Measurements from ENCODE around the gene TCEAL8. TPM values are rescaled to one million over a fixed set of nuclear protein-coding genes. Genes with fewer than 3 reads are reported as not detected.

Gene TCEAL8
- total RNA-seq (2014; rRNA removed; shearing (Covaris generic)) (26.8 and 33.9 TPM in 2 replicates), total RNA-seq (2022) (31.2 and 32.6 TPM in 2 replicates), Bru-seq, nascent RNA (percentile 74 among the genes with signal in this experiment), BruChase-seq, experiment 1, labeled RNA remaining after a 6-hour chase (percentile 88 among the genes with signal in this experiment), BruChase-seq, experiment 2, labeled RNA remaining after a 2-hour chase (percentile 94 among the genes with signal in this experiment)
- long read RNA-seq, transcript TCEAL8-201 (2 exons, 1,131 nt) = minor isoform, 12 of 83 reads
- long read RNA-seq, transcript TCEAL8-202 (3 exons, 1,222 nt) = major isoform, 59 of 83 reads
- long read RNA-seq, partial matches to known transcripts = 1 of 83 reads
- long read RNA-seq, other reads (novel, unspliced or antisense) = 11 of 83 reads

- peak; percentile 70 for DNase-seq (ENCODE audit: low spot score)
- POLR2A ChIA-PET = interaction anchor here (1.0 kb wide), 1 partner anchor 431 kb away, joined by 3 read pairs; no protein-coding TSS in a partner anchor
- CTCF ChIA-PET (ENCODE audit: unreplicated experiment) = interaction anchor here (0.5 to 0.9 kb wide), 2 partner anchors 44 to 82 kb away, joined by 3 to 4 read pairs; no protein-coding TSS in a partner anchor
- Histone ChIP-seq H3K79me2 (ENCODE audit: insufficient read depth, low read depth, low read length) (peaks cover 14% of the 10 kb centered on the region; the same call in 1 of the 2 replicates), H3K4me1 (ENCODE audit: insufficient read depth, low read length, poor library complexity, severe bottlenecking) (peaks cover 14% of the 10 kb centered on the region), H2AFZ (ENCODE audit: low read length) (peak within 1 kb of the TSS; percentile 98), H3K27ac (ENCODE audit: low read depth, low read length, poor library complexity, severe bottlenecking) (peak within 1 kb of the TSS; percentile 70), H4K20me1 (ENCODE audit: insufficient read depth, low read length) (no peaks in the 10 kb centered on the region), H3K4me3 (ENCODE audit: low read depth, low read length, poor library complexity, severe bottlenecking) (peak within 1 kb of the TSS; percentile 94), H3K9me2 (ENCODE audit: insufficient read depth, low read length) (no peaks in the 10 kb centered on the region), H3K9me3 (ENCODE audit: low read length) (no peaks in the 10 kb centered on the region), H3K36me3 (ENCODE audit: insufficient read depth, low read length) (peaks cover 12% of the 10 kb centered on the region; the same call in 1 of the 2 replicates), H3K4me2 (ENCODE audit: low read length) (peak within 1 kb of the TSS; percentile 85)
- intact Hi-C loops (cut with micrococcal nuclease; ENCODE audit: unreplicated experiment) = no loop called here
- TF ChIP-seq EZH2phosphoT487 (IDR thresholded peaks at IDR 0.05; ENCODE audit: borderline replicate concordance, low read depth, low read length) = no peak
- TF ChIP-seq CTCF (conservative IDR thresholded peaks at IDR 0.05; ENCODE audit: low read length) = no peak
- no TSS peak for BruUV-seq (replicated peaks)
These were observed at the start of gene TCEAL8 for GRCh38 chrX:103254921-103255493. Gene TCEAL8 (minus strand): TSS chrX:103255155. CDS start chrX:103253979, 1,176 bp downstream.

- intact Hi-C loops (cut with micrococcal nuclease; ENCODE audit: unreplicated experiment) = no loop called here
- CTCF ChIA-PET (ENCODE audit: unreplicated experiment) = no interaction called here
- Histone ChIP-seq H3K4me3 (ENCODE audit: low read depth, low read length, poor library complexity, severe bottlenecking) (no peak overlapping the region), H3K4me2 (ENCODE audit: low read length) (no peak overlapping the region), H3K27ac (ENCODE audit: low read depth, low read length, poor library complexity, severe bottlenecking) (no peak overlapping the region), H3K36me3 (ENCODE audit: insufficient read depth, low read length) (no peaks in the 10 kb centered on the region), H2AFZ (ENCODE audit: low read length) (no peak overlapping the region), H3K4me1 (ENCODE audit: insufficient read depth, low read length, poor library complexity, severe bottlenecking) (no peaks in the 10 kb centered on the region), H3K9me2 (ENCODE audit: insufficient read depth, low read length) (no peaks in the 10 kb centered on the region), H3K9me3 (ENCODE audit: low read length) (no peaks in the 10 kb centered on the region), H3K79me2 (ENCODE audit: insufficient read depth, low read depth, low read length) (no peaks in the 10 kb centered on the region), H4K20me1 (ENCODE audit: insufficient read depth, low read length) (no peaks in the 10 kb centered on the region)
- no peak for DNase-seq (ENCODE audit: low spot score)
- no TSS peak for BruUV-seq (replicated peaks)
- TF ChIP-seq EZH2phosphoT487 (IDR thresholded peaks at IDR 0.05; ENCODE audit: borderline replicate concordance, low read depth, low read length) (no peak), CTCF (conservative IDR thresholded peaks at IDR 0.05; ENCODE audit: low read length) (no peak)
- POLR2A ChIA-PET = no interaction called here
These were observed 49.8 kb upstream of the TCEAL8 start for GRCh38 chrX:103304705-103305104.

GRCh38 chrX:103293118-103293517, 38.2 kb upstream of the TCEAL8 start:
- POLR2A ChIA-PET = no interaction called here
- no peaks in the 10 kb centered on the region for H3K4me1 ChIP-seq (ENCODE audit: insufficient read depth, low read length, poor library complexity, severe bottlenecking)
- CTCF ChIA-PET (ENCODE audit: unreplicated experiment) = no interaction called here
- no peak for DNase-seq (ENCODE audit: low spot score)
- no peaks in the 10 kb centered on the region for H3K9me2 ChIP-seq (ENCODE audit: insufficient read depth, low read length)
- H3K4me3 ChIP-seq (ENCODE audit: low read depth, low read length, poor library complexity, severe bottlenecking) = no peak overlapping the region
- BruUV-seq (replicated peaks) = no TSS peak
- intact Hi-C loops (cut with micrococcal nuclease; ENCODE audit: unreplicated experiment) = no loop called here
- H3K79me2 ChIP-seq (ENCODE audit: insufficient read depth, low read depth, low read length) = no peaks in the 10 kb centered on the region
- no peaks in the 10 kb centered on the region for H4K20me1 ChIP-seq (ENCODE audit: insufficient read depth, low read length)
- no peak overlapping the region for H3K27ac ChIP-seq (ENCODE audit: low read depth, low read length, poor library complexity, severe bottlenecking)
- TF ChIP-seq CTCF (conservative IDR thresholded peaks at IDR 0.05; ENCODE audit: low read length) (no peak), EZH2phosphoT487 (IDR thresholded peaks at IDR 0.05; ENCODE audit: borderline replicate concordance, low read depth, low read length) (no peak)
- no peaks in the 10 kb centered on the region for H3K36me3 ChIP-seq (ENCODE audit: insufficient read depth, low read length)
- H3K9me3 ChIP-seq (ENCODE audit: low read length) = no peaks in the 10 kb centered on the region
- H2AFZ ChIP-seq (ENCODE audit: low read length) = no peak overlapping the region
- H3K4me2 ChIP-seq (ENCODE audit: low read length) = no peak overlapping the region
